ENCODE data around the gene CAPS. TPM values are rescaled to one million over a fixed set of nuclear protein-coding genes. Genes with fewer than 3 reads are reported as not detected.

Gene CAPS
- polyA plus RNA-seq, 2 of the 4 experiments (the other 2 are of a cell fraction), result 1.4 to 1.7 TPM

DNA sequence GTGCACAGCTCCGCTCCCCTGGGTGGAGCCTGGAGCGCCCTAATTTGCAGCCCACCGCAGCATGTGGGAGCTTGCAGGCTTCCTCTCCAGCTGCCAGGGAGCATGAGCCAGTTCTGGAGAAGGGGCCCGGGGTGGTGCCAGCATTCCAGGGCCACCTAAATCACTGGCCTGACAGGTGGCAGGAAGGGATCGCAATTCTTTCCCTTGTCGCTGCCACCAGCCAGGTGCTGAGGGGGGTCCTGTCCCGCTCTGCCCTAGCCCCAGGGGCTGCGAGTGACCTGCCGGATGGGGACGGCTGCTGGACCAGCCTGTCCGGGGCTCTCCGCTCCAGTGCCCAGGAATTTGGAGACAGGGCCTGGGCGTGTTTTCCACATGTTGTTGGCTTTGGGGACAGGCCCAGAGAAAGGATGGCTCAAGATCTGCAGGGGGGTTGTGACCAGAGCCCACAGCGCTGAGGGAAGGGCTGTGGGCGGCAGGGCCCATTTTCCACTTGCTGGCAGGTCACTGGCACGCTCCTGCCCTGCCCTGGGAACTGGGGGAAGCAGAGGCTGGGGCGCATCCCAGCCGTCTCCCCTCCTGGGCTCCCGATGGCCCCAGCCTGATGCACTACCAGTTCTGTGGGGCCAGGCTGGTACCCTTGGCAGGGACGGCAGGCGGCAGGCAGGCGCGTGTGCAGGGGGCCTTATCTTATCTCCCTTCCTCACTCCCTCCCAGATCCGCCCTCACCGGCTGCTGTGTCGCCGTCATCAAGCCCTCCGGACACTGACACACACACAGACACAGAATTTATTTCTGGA, 19.9 kb upstream of the CAPS start (continued):
- TF ChIP-seq, protein P1, sequence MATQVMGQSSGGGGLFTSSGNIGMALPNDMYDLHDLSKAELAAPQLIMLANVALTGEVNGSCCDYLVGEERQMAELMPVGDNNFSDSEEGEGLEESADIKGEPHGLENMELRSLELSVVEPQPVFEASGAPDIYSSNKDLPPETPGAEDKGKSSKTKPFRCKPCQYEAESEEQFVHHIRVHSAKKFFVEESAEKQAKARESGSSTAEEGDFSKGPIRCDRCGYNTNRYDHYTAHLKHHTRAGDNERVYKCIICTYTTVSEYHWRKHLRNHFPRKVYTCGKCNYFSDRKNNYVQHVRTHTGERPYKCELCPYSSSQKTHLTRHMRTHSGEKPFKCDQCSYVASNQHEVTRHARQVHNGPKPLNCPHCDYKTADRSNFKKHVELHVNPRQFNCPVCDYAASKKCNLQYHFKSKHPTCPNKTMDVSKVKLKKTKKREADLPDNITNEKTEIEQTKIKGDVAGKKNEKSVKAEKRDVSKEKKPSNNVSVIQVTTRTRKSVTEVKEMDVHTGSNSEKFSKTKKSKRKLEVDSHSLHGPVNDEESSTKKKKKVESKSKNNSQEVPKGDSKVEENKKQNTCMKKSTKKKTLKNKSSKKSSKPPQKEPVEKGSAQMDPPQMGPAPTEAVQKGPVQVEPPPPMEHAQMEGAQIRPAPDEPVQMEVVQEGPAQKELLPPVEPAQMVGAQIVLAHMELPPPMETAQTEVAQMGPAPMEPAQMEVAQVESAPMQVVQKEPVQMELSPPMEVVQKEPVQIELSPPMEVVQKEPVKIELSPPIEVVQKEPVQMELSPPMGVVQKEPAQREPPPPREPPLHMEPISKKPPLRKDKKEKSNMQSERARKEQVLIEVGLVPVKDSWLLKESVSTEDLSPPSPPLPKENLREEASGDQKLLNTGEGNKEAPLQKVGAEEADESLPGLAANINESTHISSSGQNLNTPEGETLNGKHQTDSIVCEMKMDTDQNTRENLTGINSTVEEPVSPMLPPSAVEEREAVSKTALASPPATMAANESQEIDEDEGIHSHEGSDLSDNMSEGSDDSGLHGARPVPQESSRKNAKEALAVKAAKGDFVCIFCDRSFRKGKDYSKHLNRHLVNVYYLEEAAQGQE (IDR thresholded peaks at IDR 0.05), result no peak
- TF ChIP-seq POLR2A (IDR thresholded peaks at IDR 0.05; ENCODE audit: low read length) (no peak), TFCP2L1 (CRISPR knock-in tag; IDR thresholded peaks at IDR 0.05) (no peak)
- TF ChIP-seq, protein P2, sequence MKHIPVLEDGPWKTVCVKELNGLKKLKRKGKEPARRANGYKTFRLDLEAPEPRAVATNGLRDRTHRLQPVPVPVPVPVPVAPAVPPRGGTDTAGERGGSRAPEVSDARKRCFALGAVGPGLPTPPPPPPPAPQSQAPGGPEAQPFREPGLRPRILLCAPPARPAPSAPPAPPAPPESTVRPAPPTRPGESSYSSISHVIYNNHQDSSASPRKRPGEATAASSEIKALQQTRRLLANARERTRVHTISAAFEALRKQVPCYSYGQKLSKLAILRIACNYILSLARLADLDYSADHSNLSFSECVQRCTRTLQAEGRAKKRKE (CRISPR knock-in tag; IDR thresholded peaks at IDR 0.05; ENCODE audit: low read depth), result no peak

DNA sequence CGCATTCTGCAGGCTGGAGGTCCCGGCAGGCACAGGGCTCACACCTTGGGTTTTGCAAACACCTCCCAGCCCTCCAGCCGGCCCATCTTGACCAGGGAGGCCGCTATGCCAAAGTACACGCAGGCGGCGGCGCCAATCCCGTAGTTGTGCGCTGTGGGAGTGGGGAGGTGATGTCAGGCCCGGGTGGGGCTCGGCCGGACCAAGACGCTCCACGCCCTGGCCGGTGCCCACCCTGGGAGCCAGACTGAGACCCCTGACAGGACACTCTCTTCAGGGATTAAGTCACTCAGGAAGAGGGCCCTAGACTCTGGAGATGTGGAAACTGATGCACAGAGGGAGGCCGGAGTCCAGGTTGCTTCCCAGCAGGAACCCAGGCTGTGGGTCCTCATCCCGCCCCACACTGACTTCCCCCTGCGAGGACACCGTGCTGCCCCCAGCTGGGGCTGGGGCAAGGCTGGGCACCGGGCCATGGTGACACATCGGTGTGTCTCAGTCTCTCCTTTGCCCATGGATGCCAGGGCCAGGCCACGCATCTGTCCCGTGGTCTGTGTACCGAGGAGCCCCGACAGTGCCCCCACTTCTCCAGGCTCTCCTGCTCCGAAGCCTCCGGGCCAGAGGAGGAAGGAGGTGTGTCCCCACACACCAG, 19.2 kb upstream of the CAPS start:
- ChIA-PET CTCF (interaction anchor here (1.3 kb wide), 1 partner anchor 91 kb away, joined by 8 read pairs; no protein-coding TSS in a partner anchor), POLR2A (no interaction called here)
- 92% methylated on average over 2 of the region's 28 CpGs for WGBS (ENCODE audit: missing lambda C conversion rate)
- Histone ChIP-seq H3K4me1 (0 out of 3 replicates have a peak, but pooled peaks cover 3% of the 10 kb centered on the region), H3K4me2 (no peak overlapping the region), H3K9me3 (no peaks in the 10 kb centered on the region), H3K27ac (no peak overlapping the region), H3K4me3 (no peak overlapping the region)
- no peak for FAIRE-seq
- DNase-seq (ENCODE audit: low read depth in 1 of 2, low spot score in 1 of 2), result no peak
- TF ChIP-seq ZNF302 (CRISPR knock-in tag; IDR thresholded peaks at IDR 0.05) (no peak), EHMT2 (IDR thresholded peaks at IDR 0.05; ENCODE audit: low read depth) (no peak), JUN (IDR thresholded peaks at IDR 0.05) (no peak), EP300 (IDR thresholded peaks at IDR 0.05) (no peak), FOSL2 (IDR thresholded peaks at IDR 0.05) (no peak), FOSL2 (CRISPR knock-in tag; IDR thresholded peaks at IDR 0.05) (no peak), CBX2 (IDR thresholded peaks at IDR 0.05; ENCODE audit: borderline replicate concordance, low read depth) (no peak), ESRRA (IDR thresholded peaks at IDR 0.05; ENCODE audit: borderline replicate concordance, low read length) (no peak), CHD4 (IDR thresholded peaks at IDR 0.05; ENCODE audit: borderline replicate concordance) (no peak)
- TF ChIP-seq, protein P2 (CRISPR knock-in tag; IDR thresholded peaks at IDR 0.05; ENCODE audit: low read depth), result no peak
- no peak for ATAC-seq

DNA sequence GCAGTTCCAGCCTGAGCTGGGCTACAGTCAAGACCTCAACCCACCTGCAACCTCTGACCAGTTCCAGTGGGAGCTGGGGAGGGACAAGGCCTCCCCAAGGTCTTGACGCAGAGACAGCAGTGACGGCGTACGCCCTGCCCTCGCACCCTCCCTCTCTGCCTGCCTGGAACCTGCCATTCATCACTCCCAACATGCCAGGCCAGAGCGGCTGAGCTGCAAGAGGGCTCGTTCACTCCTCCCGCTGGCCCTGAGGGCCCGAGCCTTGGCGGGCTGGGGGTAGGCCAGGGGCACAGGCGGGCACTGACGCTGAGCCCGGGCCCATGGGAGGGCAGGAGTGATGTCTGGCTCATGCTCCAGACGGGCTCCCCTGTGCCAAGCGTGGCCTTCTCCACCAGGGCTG, 18.6 kb upstream of the CAPS start:
- DNase-seq (ENCODE audit: low read depth in 1 of 2, low spot score in 1 of 2) (no peak), ATAC-seq (no peak), FAIRE-seq (no peak)
- Histone ChIP-seq H3K4me2 (no peak overlapping the region), H3K4me3 (no peak overlapping the region), H3K4me1 (no peaks in the 10 kb centered on the region), H3K27ac (no peak overlapping the region), H3K9me3 (no peaks in the 10 kb centered on the region)
- WGBS (ENCODE audit: missing lambda C conversion rate), result 80% methylated on average over 2 of the region's 15 CpGs
- ChIA-PET POLR2A (no interaction called here), CTCF (interaction anchor here (1.3 kb wide), 1 partner anchor 91 kb away, joined by 8 read pairs; no protein-coding TSS in a partner anchor)
- TF ChIP-seq, protein P3, sequence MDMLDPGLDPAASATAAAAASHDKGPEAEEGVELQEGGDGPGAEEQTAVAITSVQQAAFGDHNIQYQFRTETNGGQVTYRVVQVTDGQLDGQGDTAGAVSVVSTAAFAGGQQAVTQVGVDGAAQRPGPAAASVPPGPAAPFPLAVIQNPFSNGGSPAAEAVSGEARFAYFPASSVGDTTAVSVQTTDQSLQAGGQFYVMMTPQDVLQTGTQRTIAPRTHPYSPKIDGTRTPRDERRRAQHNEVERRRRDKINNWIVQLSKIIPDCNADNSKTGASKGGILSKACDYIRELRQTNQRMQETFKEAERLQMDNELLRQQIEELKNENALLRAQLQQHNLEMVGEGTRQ (IDR thresholded peaks at IDR 0.05), result no peak
- TF ChIP-seq, protein P1 (IDR thresholded peaks at IDR 0.05), result no peak
- TF ChIP-seq CHD2 (IDR thresholded peaks at IDR 0.05; ENCODE audit: low read length, partially characterized antibody), result no peak
- no peak for TF ChIP-seq ZC3H11A (IDR thresholded peaks at IDR 0.05)
- TF ChIP-seq EHF (CRISPR knock-in tag; IDR thresholded peaks at IDR 0.05), result no peak
- no peak for TF ChIP-seq RFX5 (IDR thresholded peaks at IDR 0.05)
- no peak for TF ChIP-seq EP300 (IDR thresholded peaks at IDR 0.05)
- no peak for TF ChIP-seq MAFK (IDR thresholded peaks at IDR 0.05; ENCODE audit: partially characterized antibody)
- TF ChIP-seq BHLHE40 (IDR thresholded peaks at IDR 0.05; ENCODE audit: low read depth, low read length), result no peak
- no peak for TF ChIP-seq FOSB (CRISPR knock-in tag; IDR thresholded peaks at IDR 0.05)
- no peak for TF ChIP-seq RAD21 (conservative IDR thresholded peaks at IDR 0.05 in 1 of 2, IDR thresholded peaks at IDR 0.05 in 1 of 2)
